K562 (cell line): Measurements from ENCODE around the gene BAZ2A. TPM values are rescaled to one million over a fixed set of nuclear protein-coding genes. Genes with fewer than 3 reads are reported as not detected.

ENCODE experiments used
- ATF7 ChIP-seq: fragments of 450-650 bp; IDR thresholded peaks from 2 replicates; pipeline ENCODE4 v1.7.1; 2014; ENCODE audit warnings: mild to moderate bottlenecking, moderate library complexity
- BCLAF1 ChIP-seq, 2 experiments: fragments of 450-650 bp in 1 of 2; IDR thresholded peaks; 2 replicates each; pipeline ENCODE4 v1.6.1; 2011 to 2017; ENCODE audit warnings: low read depth in 2 of 2, antibody characterized with exemption in 1 of 2, borderline replicate concordance in 1 of 2, low read length in 1 of 2, mild to moderate bottlenecking in 1 of 2, mixed read lengths in 1 of 2; ENCODE audit not compliant: control insufficient read depth in 1 of 2
- CC2D1A ChIP-seq: fragments of 450-650 bp; IDR thresholded peaks from 2 replicates; pipeline ENCODE4 v1.6.1; 2017; ENCODE audit warnings: mild to moderate bottlenecking
- DEAF1 ChIP-seq: fragments of 450-650 bp; formaldehyde crosslinking; IDR thresholded peaks from 2 replicates; pipeline ENCODE4 v1.4.0; 2020; ENCODE audit warnings: mild to moderate bottlenecking, moderate library complexity
- EGR1 ChIP-seq: fragments of 450-650 bp; conservative IDR thresholded peaks from 2 replicates; pipeline ENCODE4 v1.6.1; 2017; ENCODE audit warnings: mild to moderate bottlenecking
- GATAD2A ChIP-seq: fragments of 450-650 bp; IDR thresholded peaks from 2 replicates; pipeline ENCODE4 v1.6.1; 2017
- HNRNPH1 ChIP-seq: fragments of 200-400 bp; formaldehyde crosslinking; optimal IDR thresholded peaks from 2 replicates; pipeline ENCODE3; 2017; ENCODE audit warnings: low read depth, mild to moderate bottlenecking, low read length, moderate library complexity
- IRF9 ChIP-seq: fragments of 450-650 bp; IDR thresholded peaks from 2 replicates; pipeline ENCODE4 v1.6.1; 2016; ENCODE audit warnings: missing biosample characterization, missing genetic modification characterization
- JUN ChIP-seq, 2 experiments: sonication (generic) in 1 of 2; formaldehyde crosslinking in 1 of 2; IDR thresholded peaks; 2 replicates each; pipeline versions ENCODE4 v1.6.1 to v1.8.0; 2012 to 2022; ENCODE audit warnings: borderline replicate concordance in 2 of 2, mild to moderate bottlenecking in 2 of 2, improper control_type of control experiment in 1 of 2, low read depth in 1 of 2, low read length in 1 of 2, missing genetic modification reagents in 1 of 2
- MTA2 ChIP-seq: fragments of 450-650 bp; IDR thresholded peaks from 2 replicates; pipeline ENCODE4 v1.6.1; 2016; ENCODE audit warnings: low read depth
- NCOR1 ChIP-seq: fragments of 450-650 bp; IDR thresholded peaks from 2 replicates; pipeline ENCODE4 v1.6.1; 2016; ENCODE audit warnings: mild to moderate bottlenecking, moderate library complexity
- POU5F1 ChIP-seq: fragments of 150-350 bp; IDR thresholded peaks from 2 replicates; pipeline ENCODE4 v1.6.1; 2014; ENCODE audit warnings: borderline replicate concordance, low read length, low read depth, mild to moderate bottlenecking; ENCODE audit not compliant: partially characterized antibody
- SNRNP70 ChIP-seq: fragments of 200-400 bp; formaldehyde crosslinking; optimal IDR thresholded peaks from 2 replicates; pipeline ENCODE3; 2017; ENCODE audit warnings: low read depth, low read length
- TFAP4 ChIP-seq: sonication (generic); formaldehyde crosslinking; IDR thresholded peaks from 2 replicates; pipeline ENCODE4 v1.8.0; 2022; ENCODE audit warnings: missing genetic modification reagents, mild to moderate bottlenecking, moderate library complexity, borderline replicate concordance
- ZNF134 ChIP-seq: fragments of 250-450 bp; sonication (Bioruptor Pico); conservative IDR thresholded peaks from 2 replicates; pipeline ENCODE4 v1.4.0; 2020
- ZNF408 ChIP-seq: fragments of 250-450 bp; sonication (Bioruptor Pico); IDR thresholded peaks from 2 replicates; pipeline ENCODE4 v1.4.0; 2020; ENCODE audit warnings: low read depth, mild to moderate bottlenecking, moderate library complexity
- ZNF717 ChIP-seq: fragments of 250-450 bp; sonication (Bioruptor Pico); IDR thresholded peaks from 2 replicates; pipeline ENCODE4 v1.5.0; 2021
- ZNF778 ChIP-seq: fragments of 450-650 bp; formaldehyde crosslinking; IDR thresholded peaks from 2 replicates; pipeline ENCODE4 v1.4.0; 2020; ENCODE audit warnings: mild to moderate bottlenecking, moderate library complexity
- polyA plus RNA-seq, 8 experiments: library from polyadenylated mRNA; depleted of rRNA in 4 of 8; stranded (reverse) in 5 of 8; unstranded in 3 of 8; fragments of >200 nt; fragmentation: Nextera tagmentation in 2 of 8; fragmentation: Illumina TruSeq in 1 of 8; extraction: Ambion mirVana in 2 of 8; extraction: Trizol in 1 of 8; gene quantifications; 2 replicates each; pipeline versions ENCODE4 v1.2.1 to v1.2.3, GENCODE V29; 2011 to 2014; ENCODE audit warnings: inconsistent platforms in 1 of 8, missing spikeins in 1 of 8
- total RNA-seq, 7 experiments: library from RNA; depleted of rRNA in 6 of 7; stranded (reverse); fragments of >200 nt in 6 of 7; fragmentation: Illumina TruSeq in 2 of 7; extraction: Trizol in 2 of 7; gene quantifications; 2 replicates each; pipeline versions ENCODE4 v1.2.1 to v1.2.3, GENCODE V29; 2011 to 2021; ENCODE audit warnings: low replicate concordance in 1 of 7
- TF ChIP-seq, protein P1 (sequence below): fragments of 250-450 bp; sonication (Bioruptor Pico); IDR thresholded peaks from 2 replicates; pipeline ENCODE4 v1.6.1; 2021; ENCODE audit warnings: mild to moderate bottlenecking

Gene BAZ2A
- total and polyA plus RNA-seq, 9 of the 15 experiments (the other 6 are each of a cell fraction or from before 2014, with no cell fraction given) = 4.5 to 86.4 (median 26.2) TPM

GRCh38 chr12:56636675-56637540, 6.8 kb upstream of the BAZ2A start (continued):
- TF ChIP-seq ZNF134 (CRISPR knock-in tag) (no peak), CC2D1A (peak; percentile 75), ZNF717 (CRISPR knock-in tag) (no peak), NCOR1 (peak; percentile 50; the same call in 1 of the 2 replicates), DEAF1 (CRISPR knock-in tag) (peak; percentile 55), POU5F1 (no peak), SNRNP70 (no peak), ZNF408 (no peak), HNRNPH1 (no peak), ZNF778 (CRISPR knock-in tag) (no peak), JUN (IDR thresholded peaks at IDR 0.05; ENCODE audit: borderline replicate concordance, low read depth, low read length) (peak; percentile 63), JUN (CRISPR knock-in tag; IDR thresholded peaks at IDR 0.05; ENCODE audit: borderline replicate concordance) (no peak), EGR1 (no peak), BCLAF1 (IDR thresholded peaks at IDR 0.05; ENCODE audit: borderline replicate concordance in 1 of 2, control insufficient read depth in 1 of 2, low read depth in 2 of 2, low read length in 1 of 2) (no peak), IRF9 (tag) (no peak), MTA2 (peak; percentile 5; the same call in 1 of the 2 replicates), TFAP4 (peak; percentile 100), GATAD2A (no peak), ATF7 (peak; percentile 95)
- TF ChIP-seq, protein P1, sequence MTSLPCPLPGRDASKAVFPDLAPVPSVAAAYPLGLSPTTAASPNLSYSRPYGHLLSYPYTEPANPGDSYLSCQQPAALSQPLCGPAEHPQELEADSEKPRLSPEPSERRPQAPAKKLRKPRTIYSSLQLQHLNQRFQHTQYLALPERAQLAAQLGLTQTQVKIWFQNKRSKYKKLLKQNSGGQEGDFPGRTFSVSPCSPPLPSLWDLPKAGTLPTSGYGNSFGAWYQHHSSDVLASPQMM (CRISPR knock-in tag) = no peak
